GM19193 (cell line): Measurements from ENCODE around the gene POC5.

Source experiments
- POLR2A ChIP-seq: IDR thresholded peaks from 4 replicates; pipeline ENCODE4 v1.6.1; 2011; ENCODE audit not compliant: insufficient read depth, insufficient read length; ENCODE audit errors: extremely low read depth

Gene POC5

DNA sequence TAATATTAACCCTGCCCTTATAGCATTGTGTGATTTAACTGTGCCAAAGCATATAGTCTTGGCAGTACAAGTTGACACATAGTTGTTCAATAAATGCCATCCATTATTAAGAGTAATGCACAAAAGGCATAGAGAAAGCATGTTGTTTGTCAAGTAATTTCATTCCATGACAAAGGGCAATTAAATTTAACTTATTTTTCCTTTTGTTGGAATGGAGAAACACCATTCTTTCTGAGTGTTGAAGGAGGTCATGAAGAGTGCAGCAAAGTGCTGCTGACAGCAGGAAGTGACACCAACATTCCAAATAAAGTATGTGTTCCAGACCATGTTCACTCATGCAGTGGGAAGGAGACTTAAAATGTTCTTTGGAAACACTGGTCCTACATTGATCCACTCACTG lies 76.8 kb downstream of the POC5 start:
- TF ChIP-seq POLR2A, result no peak

DNA sequence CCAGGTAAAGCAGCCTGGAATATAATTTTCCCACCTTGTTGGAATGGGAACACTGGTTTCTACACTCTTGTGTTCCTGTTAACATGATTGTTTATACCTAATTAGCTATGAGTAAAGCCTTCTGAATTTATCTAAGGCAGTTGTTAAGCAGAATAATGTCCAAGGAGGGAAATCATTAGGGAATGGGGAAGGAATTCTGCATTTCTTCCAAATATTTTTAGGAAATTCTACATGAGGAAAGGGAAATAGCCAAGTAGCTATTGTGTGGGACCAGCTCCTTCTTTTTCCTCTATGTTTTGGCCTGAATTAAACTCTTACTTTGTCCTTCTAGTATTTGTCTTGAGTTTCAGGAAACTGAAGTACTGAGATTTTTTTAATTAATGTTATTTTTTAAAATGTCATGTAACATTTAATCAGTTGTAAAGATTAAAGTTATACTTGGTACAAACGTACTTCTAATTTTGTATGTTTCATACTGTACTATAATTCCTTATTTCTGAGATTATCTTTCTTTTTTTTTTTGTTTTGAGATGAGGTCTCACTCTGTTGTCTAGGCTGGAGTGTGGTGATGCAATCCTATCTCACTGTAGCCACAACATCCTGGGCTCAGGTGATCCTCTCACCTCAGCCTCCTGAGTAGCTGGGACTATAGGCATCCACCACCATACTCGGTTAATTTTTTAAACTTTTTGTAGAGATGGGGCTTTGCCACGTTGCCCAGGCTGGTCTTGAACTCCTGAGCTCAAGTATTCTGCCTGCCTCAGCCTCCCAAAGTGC lies 77.5 kb downstream of the POC5 start:
- no peak for TF ChIP-seq POLR2A

DNA sequence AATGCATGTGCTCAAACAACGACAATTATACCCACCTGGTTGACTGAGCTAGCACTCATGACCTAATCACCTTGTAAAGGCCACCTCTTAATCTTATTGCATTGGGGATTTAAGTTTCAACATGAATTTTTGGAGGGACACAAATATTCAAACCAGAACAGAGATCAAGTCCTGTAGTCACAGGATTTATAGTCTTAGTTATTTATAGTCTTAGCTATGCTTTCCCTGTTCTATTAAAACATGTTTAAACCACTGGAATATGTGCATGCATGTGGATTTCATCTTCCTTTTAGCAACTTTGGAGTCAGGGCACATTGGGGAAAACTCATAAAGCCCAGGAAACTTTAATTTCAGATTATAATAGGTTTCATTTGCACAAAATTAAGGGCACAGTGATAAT lies 79.3 kb downstream of the POC5 start:
- no peak for TF ChIP-seq POLR2A

DNA sequence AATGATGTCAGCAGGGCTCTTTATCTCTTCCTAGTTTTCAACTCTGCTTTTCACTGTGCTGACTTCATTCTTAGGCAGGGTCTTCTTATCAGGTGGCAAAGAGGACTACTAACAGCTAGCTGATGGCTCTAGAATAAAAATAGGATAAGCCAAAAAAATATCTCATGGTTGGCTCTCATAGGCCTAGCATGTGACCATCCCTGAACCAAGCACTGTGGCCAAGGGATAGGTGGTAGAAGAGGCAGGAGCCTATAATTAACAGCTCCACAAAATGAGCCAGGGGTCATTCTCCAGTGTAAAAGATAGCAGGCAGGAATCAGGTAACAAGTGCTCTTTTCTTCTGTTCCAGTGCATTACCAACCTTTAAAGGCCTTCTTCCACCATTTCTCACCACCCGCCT lies 84.9 kb downstream of the POC5 start:
- no peak for TF ChIP-seq POLR2A

DNA sequence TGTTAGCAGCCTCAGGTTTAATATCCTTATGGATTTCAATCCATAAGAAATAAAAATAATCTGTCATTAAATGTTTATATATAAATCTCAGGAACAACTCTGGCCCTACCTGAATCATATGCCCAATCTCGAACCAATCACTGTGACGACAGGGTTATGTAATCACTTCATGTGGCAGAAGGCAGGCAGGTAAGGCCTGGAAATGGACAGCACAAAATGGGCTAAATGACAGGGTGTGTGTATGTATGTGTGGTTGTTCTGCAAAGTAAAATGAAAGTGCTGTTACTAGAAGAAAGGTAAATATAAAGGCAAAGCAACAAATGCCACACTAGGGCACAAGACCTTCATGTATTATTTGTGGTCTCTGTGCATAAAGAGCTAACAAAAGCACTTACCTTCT lies 86.4 kb downstream of the POC5 start:
- no peak for TF ChIP-seq POLR2A

DNA sequence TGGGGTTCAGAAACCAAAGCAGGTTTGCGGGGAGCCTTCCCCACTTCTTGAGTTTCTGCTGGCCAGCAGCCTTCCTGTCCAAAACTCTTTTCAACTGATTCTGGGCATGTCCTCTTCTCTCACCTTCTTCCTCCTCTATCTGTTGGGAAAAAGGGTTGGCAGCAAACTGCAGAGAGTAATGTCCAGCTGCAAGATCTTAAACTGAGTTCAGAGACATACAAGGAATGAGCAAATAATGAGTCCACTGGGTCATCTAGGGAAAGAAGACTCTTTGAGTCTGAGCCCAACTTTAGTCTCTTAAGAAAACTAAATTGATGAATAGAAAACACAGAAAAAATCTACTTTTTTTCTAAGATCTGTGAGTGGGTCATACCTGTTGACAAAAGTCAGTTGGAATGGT lies 89.4 kb downstream of the POC5 start:
- no peak for TF ChIP-seq POLR2A

DNA sequence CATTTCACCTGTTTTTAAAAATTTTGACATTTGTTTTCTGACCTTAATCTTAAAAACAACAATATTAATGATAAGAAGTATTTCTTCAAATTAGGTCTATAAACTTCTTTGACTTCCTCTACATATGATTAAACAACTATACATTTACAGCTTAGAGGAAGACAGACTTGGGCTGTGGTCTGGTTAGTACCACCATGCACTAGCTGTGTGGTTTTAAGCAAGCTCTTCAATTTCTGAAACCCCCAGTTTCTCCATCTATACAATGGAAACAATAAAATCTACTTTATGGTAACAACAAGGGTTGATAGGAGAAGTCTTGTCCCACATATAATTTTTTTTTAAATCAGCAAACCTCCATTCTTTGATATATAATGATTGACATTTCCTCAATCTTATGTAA lies 90.3 kb downstream of the POC5 start:
- no peak for TF ChIP-seq POLR2A
